ENCODE results near the gene TPPP.

TPPP gene

DNA sequence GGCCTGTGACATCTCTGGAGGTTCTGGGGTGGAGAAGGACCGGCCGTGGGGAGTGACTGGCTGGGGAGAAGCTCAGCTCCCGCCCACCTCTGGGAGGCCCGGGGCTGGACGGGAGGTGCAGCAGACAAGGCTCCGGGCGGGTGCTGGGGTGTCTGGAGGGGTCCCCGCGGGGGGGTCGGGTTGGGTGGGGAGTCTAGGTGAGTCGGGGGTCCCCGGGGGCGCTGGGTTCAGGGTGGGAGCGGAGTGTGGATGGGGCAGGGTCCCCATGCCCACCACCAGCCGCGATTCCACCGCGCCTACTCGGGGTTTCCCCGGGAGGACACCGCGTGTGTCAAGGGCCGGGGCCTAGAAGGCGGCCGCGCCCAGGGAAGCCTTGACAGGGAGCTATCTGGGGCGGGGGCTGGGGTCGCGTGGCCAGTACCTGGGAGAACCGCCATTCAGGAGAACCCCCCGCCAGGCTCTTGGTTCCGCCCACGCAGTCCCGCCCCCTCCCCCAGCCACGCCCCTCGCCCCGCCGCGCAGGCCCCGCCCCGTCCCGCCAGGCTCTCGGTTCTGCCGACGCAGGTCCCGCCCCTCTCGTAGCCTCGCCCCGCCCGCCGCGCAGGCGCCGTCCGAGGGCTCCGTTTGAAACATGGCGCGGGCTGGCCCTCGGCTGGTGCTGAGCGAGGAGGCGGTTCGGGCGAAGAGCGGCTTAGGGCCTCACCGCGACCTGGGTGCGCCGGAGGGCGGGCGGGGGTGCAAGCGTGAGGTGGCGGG lies 81.2 kb downstream of the TPPP start, which contains the start of gene CEP72:
Gene CEP72 (plus strand): TSS at position 610 of the 756 bp plus-strand sequence. CDS start 22 bp downstream, at position 632.
- DNase-seq (ENCODE audit: insufficient read length, low spot score) (peak; percentile 92), FAIRE-seq (peak; percentile 68)

DNA sequence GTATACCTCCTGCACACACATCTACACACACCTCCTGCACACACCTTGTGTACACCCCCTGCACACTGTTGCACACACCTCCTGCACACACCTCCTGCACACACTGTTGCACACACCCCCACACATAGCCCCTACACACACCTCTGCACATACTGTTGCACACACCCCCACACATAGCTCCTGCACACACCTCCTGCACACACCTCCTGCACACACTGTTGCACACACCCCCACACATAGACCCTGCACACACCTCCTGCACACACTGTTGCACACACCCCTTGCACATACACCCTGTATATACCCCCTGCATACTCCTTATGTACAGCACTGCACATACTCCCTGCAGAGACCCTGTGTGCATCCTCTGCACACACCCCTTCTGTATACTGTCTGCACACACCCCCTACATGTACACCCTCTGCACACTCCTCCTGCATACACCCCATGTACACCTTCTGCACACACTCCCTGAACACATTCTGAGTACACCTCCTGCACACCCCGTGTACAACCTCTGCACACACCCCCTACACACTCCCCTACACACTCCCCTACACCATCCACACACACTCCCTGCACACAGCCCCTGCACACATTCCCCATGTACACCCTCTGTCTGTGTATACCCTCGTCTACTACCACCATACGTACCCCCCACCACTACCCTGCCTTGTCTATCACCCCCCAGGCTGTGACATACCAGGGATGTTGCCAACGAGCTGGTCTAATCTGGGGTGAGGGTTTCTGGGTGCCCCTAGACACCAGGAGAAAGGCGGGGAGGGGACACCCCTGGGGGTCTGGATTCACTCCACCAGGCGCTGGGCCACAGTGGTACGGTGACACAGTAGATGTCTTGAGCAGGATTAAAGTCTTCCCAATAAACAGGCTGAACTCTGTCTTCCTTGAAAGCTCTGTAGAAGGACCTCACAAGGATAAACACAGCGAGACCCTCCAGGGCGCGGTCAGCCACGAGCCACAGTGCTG lies 82.1 kb downstream of the TPPP start:
- DNase-seq (ENCODE audit: insufficient read length, low spot score) (no peak), FAIRE-seq (no peak)

DNA sequence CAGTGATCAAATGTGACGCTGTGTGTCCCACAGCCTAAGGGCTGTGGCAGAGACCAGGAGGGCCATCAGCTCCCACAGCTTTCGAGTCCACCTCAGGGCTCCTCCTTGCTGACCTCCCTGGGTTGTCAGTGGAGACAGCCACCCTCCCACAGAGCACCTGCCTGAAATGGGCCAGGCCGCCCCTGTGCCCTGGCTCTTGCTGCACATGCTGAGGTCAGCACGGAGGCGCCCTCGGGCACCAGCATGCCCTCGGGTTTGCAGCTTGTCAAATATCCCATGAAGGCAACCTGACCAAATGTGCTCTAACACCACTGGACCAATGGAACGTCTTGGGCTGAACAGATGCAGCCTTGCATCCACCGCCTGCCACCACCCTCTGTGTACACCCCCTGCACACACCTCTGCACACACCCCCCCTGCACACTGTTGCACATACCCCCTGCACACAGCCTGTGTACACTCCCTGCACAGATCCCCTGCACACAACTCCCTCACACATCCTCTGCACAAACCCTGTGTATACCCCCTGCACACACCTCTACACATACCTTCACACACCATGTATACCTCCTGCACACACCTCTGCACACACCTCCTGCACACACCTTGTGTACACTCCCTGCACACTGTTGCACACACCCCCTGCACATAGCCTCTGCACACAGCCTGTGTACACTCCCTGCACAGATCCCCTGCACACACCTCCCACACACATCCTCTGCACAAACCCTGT lies 83.0 kb downstream of the TPPP start:
- DNase-seq (ENCODE audit: insufficient read length, low spot score) (no peak), FAIRE-seq (no peak)

All from GM19239 (cell line).